ENCODE results near the gene DELE1.

Gene DELE1

DNA sequence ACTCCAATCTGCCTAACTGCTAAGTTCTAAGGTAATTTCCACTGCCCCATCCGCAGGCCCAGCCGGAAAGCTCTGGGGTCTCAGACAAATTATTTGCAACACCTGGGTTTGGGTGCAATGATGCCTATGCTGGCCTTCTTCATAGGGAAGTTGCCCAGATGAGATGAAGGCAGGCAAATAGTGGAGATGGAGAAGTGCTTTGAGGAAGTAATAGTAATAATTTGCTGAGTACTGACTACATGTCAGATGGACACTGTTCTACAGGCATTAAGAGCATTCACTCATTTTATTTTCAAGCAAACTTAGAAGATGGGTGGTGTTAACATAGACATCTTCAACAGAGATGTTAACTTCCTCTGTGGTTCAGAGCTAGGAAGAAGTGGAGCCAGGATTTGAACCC is 30.5 kb downstream of the DELE1 start:
- DNase-seq (ENCODE audit: low read depth in 1 of 2, low spot score in 1 of 2), result no peak

DNA sequence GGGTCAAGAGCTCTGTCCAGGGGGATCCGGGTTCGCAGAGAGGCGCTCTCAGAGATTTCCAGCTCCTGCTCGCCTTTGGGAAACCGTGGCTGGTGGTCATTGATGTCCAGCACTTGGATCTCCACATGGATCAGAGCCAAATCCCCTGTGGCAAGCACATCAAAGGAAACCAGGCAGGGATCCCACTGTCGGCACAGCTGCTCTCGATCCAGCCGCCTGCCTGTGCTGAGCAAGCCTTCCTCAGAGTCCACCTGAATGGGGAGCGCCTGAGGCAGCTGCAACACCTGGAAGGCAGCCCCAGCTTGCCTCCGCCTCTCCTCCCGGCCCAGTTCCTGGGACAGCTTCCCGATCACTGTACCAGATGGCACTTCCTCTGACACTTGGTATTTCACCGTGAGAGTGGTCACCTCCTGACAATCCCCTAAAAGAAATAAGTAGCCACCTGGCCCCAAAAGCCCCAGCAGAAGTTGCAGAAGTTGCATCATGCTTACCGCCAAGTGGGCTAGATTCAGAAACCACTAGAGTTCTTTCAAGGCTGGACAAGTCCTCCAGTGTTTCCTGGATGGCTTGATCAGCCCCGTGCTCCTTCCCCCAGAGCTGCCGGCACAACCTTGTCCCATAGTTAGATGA is 33.8 kb downstream of the DELE1 start:
- DNase-seq (ENCODE audit: low read depth in 1 of 2, low spot score in 1 of 2), result no peak

DNA sequence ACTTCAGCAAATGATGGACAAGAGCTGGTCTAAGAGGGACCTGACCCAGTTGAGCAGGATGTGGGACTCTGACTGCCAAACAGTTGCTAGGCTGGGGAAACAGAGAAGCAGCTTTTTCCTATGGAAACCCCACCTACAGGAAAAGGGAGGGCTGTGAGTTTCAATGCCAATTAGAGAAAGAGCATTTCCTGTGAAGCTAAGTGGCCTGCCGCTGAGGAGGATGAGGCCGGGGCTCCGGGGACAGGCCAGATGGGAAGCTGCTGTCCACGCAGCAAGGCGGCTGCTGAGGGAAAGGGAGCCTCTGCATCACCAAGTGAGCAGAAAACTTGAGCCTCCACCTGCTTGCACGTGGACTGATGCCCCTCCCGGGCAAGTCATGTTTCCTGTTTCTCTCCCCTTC is 34.4 kb downstream of the DELE1 start, which contains the start of gene PCDH12:
Gene PCDH12 (minus strand): TSS at position 90 of the 400 bp plus-strand sequence. CDS start 351 bp downstream, outside the sequence.
- DNase-seq (ENCODE audit: low read depth in 1 of 2, low spot score in 1 of 2), result no peak

DNA sequence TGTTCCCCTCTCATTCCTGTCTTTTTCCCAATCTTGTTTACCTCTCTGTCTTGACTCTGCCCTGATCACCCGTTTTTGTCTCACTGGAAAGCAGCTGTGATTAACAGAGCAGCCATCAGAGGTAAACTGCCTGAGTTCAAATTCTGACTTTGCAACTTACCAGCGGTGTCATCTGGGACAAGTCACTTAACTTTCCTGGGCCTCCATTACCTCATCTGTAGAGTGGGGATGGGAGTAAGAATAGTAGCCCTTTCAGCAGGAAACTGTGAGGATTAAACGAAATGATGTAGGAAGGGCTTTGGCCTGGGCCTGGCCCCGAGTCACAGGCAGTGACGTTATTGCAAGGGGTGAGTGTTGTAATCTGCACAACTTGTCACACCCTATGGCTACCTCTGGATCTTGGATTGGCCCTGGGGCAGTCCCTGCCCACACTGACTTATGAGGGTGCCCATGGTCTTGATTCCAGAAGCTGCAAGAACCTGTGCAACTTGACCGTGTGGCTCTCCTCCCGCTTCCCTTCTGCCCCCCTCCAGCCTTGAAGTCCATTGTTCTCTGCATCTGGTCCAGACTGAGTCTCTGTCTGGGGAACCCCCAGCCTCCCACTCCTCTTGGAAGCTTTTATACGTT is 35.0 kb downstream of the DELE1 start:
- DNase-seq (ENCODE audit: low read depth in 1 of 2, low spot score in 1 of 2), result no peak

DNA sequence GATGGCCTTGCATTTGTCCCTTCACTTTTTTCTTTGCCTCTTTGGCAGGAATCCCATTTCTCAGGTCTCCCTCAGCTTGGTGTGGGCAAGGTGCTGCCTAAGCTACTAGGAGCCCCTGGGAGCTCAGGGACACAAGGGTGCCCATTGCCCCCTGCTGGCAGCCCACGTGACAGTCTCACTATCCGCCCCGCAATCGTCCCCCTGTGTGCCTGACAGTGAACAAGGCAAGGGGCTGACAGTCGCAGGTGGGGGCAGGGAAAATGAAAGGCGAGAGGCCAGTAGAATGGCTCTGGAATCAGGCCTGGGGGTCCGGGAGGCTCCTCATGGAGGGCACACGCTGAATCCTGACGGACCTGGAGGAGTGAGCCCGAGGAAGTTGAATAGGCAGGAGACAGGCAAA is 36.3 kb downstream of the DELE1 start:
- no peak for DNase-seq (ENCODE audit: low read depth in 1 of 2, low spot score in 1 of 2)

DNA sequence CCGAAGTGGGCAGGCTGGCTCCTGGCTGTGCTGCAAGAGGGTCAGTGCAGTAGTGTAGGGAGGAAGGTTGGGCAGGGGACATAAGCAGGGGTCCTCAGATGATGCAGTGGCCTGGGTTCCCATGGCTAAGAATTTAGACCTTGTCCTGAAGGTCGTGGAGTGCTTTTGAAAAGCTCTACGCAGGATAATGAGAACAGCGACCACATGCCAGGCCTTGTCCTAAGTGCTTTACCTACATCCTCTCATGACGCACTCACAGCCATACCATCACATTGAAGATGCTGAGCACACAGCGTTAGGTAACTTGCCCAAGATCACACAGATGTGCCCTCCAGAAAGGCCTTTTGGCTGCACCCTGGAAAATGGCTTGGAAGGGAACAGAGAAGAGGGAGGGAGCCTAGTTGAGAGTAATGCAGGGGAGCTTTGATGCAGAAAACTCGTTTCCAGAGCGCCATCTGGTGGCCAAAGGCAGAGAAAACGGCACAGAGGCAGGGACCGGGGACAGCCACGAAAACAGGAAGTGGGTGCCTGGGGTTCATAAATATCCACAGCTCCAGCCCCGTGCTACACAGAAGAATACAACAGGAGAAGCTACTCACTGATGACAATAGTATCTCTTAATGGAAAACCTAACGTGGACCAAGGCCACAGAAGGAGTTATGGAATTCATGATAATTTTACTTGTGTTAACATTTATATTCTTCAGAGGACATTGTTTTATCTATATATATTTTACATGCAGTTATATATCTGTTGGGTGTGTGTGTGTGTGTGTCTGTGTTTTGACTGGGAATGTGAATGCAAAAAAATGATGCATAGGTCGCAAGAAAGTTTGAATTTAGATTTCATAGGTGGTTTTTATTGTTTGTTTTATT is 37.0 kb downstream of the DELE1 start:
- peak; percentile 81 to 87 for DNase-seq (ENCODE audit: low read depth in 1 of 2, low spot score in 1 of 2)

DNA sequence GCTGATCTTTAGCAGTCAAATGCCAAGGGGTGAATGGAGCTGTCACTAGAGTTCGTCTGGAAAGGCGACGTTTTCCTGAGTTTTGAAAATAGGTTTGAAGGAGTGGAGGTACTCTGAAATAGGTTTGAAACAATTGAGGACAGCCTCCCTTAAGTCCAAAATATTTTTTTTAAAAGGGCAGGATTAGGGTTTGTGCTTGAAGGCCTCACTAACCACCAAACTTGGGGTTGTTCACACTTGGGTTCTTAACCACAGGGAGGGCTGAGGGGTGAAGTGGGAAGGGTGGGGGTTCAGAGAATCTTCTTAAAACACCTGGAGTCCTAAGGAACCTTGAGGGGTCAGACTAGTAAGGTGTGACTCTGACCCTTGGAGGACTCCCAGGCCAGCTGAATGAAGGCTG is 37.8 kb downstream of the DELE1 start:
- no peak for DNase-seq (ENCODE audit: low read depth in 1 of 2, low spot score in 1 of 2)

DNA sequence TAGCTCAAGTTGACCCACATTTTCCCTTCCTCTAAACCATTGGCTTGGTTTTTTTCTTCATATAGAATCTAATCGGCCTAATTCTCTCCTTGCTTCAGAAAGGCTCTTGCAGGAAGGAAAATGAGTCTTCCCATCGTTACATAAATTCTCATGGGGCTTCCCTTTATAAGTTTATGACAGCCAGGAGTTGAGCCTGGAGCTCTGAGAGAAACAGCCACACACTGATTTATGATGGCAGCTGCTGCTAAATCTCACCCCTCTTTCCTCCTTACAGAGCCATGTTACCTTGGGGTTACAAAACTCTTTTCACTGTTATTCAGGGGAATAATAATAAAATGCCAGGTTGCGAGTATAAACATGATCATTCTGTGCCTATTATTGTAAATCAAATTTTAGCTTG is 40.0 kb downstream of the DELE1 start:
- no peak for DNase-seq (ENCODE audit: low read depth in 1 of 2, low spot score in 1 of 2)

DNA sequence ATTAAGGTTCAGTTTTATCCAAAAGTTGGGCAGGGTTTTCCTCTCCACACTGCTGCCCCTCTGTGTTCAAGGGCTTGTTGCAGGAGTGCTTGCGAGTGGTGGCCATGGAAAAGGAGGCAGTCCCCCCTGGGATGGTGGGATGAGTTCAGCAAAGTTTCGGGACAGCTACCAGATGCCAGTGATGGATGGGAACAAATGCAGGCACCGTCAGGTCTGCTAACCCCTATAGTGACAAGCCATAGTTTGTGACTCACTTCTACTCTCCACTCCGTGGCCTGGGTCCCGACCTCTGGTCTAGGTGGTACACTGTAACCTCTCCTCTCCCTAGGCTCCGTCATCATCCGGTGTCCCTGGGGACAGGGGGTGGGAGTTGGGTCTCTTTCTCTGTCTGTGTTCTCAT is 41.4 kb downstream of the DELE1 start:
- DNase-seq (ENCODE audit: low read depth in 1 of 2, low spot score in 1 of 2), result no peak

DNA sequence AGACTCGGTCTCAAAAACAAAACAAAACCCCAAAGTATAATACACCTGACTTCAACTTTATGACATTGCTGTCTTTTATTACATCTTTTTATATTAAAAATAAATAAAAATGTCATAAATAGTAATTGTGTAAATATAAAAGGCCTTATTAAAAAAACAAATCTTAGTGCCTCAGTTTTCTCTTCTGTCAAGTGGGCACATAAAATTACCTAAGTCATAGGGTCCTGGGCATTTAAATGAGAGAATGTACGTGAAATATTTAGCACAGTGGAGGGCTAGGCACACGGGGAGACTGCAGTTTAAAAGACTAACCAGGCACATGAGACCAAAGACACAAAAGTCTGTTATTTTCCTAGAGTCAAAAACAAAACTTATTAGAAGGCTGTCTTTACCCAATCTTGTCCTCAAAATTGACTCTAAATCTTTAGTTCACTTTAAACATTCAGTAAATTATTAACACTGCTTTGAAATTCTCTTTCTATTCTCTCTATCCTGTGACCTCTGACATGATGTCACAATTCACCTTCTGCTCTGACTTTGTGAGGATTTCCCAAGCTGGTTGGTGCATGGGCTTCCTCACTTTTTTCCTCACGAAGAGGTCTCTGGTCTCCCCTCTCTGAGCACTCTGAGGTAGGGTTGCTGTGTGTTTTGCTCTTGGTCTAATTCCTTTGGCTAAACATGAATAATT is 42.7 kb downstream of the DELE1 start:
- DNase-seq (ENCODE audit: low read depth in 1 of 2, low spot score in 1 of 2), result no peak

DNA sequence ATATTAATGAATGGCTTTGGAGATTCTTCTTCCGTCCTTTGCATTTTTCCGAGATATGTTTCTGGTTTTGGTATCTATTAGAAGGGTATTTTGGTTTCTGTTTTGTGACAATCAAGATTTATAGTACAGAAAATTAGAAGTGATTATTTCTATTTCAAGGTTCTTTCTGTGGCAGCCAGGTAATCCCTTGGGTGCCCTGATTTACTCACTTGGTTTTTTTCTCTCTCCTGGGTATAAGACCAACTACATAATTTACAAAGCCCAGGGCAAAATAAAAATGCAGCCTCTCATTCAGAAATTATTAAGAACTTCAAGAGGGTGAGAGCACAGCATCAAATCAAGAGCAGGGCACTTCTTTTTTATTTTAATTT is 43.3 kb downstream of the DELE1 start:
- DNase-seq (ENCODE audit: low read depth in 1 of 2, low spot score in 1 of 2), result no peak

DNA sequence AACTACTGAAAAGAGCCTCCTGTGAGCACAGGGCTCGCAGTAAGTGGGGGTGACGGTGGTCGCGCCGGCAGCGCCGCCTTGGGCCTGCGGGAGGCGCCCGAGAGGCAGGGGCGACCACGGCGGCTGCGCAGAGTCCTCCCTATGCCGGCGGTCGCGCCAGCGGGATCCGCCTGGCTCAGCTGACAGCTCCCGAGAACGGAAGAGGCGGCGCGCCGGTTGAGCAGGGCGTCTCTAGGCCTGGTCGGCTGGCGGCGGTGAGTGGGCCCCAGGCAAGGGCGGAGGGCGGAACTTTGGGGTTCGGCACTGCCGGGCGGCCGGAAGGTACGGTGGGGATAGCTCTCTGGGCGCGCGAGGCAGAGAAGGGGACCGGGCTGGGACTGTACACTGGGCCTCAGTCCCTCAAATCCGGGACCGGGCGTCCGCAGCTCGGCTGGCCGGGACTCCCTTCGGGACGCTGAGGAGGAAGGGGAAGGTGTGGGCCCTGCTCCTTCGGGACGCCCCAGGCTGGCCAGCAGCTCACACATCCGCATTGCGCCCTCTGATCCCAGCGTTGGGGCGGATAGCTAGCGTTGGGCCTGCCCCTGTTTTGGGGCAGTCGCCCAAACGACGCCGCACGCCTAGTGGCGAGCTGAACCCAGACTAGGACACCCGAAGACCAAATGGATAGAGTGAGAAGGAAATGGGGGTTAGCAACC is 45.4 kb downstream of the DELE1 start, which contains the start of gene RNF14:
Gene RNF14 (plus strand): TSS at position 192 of the 695 bp plus-strand sequence. CDS start 4,484 bp downstream, outside the sequence.
- peak; percentile 80 to 89 for DNase-seq (ENCODE audit: low read depth in 1 of 2, low spot score in 1 of 2)

DNA sequence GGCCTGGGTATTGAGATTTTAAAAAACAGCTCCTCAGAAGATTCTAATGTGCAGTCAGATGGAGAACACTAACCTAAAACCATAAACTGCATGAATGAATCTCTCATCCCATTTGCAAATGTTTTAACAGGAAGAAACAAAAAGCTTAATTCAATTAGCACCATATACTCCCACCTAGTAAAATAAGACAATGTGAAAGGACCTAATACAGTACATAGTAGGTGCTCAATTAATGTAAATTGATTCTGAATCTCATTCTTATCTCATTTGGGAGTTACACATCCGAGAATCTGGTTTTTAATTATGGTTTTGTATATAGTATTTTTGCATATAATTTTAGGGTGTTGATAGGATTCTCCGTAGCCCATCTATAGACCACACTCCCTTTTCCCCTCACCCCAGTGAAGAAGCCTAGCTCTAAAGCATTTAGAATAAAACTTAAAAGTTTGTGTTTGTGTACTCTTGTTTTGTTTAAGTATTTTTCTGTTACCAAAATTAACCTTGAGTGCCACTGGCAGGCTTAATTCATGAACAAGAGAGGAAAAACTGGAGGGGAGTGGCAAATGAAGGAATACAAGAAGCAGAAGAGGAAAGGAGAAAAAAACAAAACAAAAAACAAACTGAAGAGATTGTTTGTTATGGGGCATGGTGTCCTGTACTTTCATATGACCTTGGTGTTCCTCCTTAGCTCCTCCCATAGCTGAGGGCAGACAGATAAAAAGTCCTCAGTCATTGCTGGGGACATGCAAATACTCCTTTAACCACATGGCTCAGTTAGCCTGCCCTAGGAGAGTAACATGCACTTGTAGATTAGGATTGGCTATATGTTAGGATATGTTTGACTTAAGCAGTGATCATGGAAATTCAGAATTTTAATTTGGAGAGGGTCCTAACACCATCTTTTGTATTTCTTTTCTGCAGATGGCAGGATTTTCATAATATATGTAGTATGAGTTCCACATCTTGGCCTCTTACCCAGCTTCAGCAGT is 46.4 kb downstream of the DELE1 start:
- no peak for DNase-seq (ENCODE audit: low read depth in 1 of 2, low spot score in 1 of 2)

DNA sequence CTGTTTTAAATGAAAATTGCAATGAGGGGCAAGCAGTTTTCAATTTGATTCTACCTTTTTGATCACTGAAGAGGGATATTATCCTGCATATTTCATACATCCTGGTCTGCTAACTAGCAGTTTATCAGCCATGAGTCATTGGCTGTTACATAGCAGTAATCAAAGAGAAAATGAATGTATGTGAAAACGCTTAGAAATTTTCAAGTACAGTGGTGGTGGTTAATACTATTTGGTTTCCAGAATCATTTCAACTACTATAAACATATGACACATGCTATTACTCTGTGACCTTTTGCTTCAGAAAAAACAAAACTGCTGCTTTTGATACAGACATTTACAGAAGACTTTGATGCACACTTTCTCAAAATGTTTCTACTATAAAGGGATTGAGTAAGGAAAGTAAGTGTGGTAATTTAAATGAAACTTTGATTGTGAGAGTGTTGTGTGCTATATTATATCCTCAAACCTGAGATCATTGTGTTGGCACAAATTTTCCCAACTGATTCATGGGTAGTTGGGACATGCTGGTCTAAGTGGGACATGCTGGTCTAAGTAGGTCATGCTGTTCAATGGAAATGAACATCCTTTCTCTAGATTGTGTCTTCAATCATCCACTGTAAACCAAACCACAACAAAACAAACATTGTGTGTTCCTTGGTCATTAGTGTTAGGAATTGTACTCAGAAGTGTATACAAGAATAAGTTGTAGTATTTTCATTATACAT is 50.4 kb downstream of the DELE1 start:
- DNase-seq (ENCODE audit: low read depth in 1 of 2, low spot score in 1 of 2), result no peak

DNA sequence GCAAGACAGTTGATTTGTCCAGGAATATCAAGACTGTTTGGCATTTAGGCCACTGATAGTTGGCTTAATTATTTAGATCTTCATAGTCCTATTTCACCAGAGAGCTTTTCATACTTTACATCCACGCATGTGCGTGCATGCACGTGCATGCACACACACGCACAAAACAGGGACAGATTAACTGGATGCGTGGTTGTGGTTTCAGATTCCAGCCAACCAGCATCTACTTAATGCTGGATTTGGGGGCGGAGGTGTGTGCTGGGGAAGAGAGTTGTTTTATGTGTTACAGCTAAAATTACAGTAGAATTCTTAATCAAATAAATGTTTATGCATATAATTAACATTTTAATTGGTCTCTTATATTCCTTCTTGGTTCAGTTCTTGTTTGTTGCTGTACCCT is 52.5 kb downstream of the DELE1 start:
- no peak for DNase-seq (ENCODE audit: low read depth in 1 of 2, low spot score in 1 of 2)

DNA sequence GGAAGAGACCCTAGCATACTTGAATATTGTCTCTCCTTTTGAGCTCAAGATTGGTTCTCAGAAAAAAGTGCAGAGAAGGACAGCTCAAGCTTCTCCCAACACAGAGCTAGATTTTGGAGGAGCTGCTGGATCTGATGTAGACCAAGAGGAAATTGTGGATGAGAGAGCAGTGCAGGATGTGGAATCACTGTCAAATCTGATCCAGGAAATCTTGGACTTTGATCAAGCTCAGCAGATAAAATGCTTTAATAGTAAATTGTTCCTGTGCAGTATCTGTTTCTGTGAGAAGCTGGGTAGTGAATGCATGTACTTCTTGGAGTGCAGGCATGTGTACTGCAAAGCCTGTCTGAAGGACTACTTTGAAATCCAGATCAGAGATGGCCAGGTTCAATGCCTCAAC is 54.7 kb downstream of the DELE1 start:
- no peak for DNase-seq (ENCODE audit: low read depth in 1 of 2, low spot score in 1 of 2)

DNA sequence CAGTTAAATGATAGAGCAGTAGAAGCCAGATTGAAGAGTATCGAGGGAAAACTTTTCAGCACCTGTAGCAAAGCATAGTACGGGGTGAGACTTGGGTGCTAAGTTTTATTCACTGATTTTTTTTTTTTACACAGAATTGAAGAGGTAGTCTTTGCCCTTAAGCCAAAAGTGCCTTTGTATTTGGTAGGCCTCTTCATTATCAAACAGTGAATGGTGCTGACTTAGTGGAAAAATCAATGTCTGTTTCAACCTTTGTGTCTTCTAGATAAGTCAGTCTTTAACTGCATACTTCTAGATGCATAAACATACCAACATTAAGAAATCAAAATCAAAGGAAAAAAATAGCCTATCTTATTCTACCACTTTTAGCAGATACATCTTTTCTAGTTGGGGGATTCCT is 59.0 kb downstream of the DELE1 start:
- DNase-seq (ENCODE audit: low read depth in 1 of 2, low spot score in 1 of 2), result no peak

DNA sequence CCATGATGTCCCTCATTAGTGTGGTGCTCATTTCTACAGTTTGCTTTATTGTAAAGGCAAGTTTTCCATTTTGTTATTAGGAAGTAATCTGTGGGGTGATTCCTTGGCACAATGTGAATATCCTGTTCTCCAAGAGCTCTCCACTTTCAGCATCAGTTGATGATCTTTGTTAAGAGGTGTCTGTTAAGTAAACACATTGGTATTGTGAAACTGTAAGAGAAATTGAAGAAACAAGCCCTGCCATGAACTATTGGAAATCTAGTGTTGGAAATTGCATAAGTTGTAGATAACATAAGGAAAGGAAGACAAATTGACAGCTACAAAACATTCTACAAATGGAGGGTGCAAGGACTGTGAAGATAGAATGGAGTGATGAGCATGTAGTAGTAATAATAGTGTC is 62.4 kb downstream of the DELE1 start:
- no peak for DNase-seq (ENCODE audit: low read depth in 1 of 2, low spot score in 1 of 2)

DNA sequence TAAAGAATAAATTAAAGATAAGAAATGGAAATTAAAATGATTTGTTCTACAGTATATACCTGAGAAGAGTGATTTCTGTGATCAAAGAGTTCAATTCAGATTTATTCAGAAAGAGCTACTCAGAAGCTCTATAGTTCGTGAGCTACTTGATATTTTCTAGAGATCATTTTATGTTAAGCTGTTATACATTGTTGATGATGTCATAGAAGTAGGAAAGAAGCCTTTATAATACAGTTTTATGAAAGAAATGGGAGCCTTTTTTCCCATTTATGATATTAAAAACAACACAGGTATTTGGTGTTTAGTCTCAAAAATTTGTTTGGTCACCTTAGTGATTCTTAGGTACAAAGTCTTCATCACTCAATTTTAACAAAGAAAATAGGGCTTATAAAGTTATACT is 66.0 kb downstream of the DELE1 start:
- no peak for DNase-seq (ENCODE audit: low read depth in 1 of 2, low spot score in 1 of 2)

Data from activated CD4-positive, alpha-beta T cell treated with anti-CD3 and anti-CD28 coated beads, Interleukin-2, amount 50 U/mL, for 24 hours (primary cell).